ENCODE data around the gene SLC35B3.
"Not testable (repeated sequence)": the region's sequence is repeated elsewhere in the genome, so short reads cannot be mapped to it uniquely, and the experiment has no call there.

Gene SLC35B3

DNA sequence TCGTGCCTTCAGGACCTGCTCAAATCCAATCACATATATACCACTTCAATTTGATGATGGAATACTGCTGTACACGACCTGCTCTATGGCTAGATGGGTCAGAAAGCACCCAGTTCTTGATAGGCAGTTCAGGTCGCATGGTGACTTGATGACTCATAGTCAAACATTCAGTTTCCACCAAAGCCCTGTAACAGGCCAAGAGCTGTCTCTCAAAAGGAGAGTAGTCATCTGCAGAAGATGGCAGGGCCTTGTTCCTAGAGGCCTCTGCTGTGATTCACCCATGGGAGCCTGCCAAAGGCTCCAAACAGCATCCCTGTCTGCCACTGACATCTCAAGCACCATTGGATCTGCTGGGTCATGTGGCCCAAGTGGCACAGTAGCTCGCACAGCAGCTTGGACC lies 29.4 kb downstream of the SLC35B3 start:
- not testable (repeated sequence) for DNase-seq

DNA sequence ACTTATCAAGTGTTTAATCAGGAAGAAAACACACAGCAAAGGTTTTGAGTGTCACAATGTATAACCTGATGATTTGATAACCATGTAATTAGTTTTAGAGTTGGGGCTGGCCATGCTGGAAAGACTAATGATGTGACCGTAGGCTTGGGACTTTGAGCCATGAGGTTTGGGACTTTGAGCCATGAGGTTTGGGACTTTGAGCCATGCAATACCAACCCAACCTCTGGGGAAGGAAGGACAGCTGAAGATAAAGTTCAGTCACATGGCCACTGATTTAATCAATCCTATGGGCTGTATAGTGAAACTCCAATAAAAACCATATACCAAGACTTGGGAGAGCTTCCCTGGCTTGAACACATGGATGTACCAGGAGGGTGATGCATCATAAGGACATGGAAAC lies 32.8 kb downstream of the SLC35B3 start:
- DNase-seq, result no peak

GRCh38 chr6:8400663-8401062 lies 34.7 kb downstream of the SLC35B3 start:
- no peak for DNase-seq

DNA sequence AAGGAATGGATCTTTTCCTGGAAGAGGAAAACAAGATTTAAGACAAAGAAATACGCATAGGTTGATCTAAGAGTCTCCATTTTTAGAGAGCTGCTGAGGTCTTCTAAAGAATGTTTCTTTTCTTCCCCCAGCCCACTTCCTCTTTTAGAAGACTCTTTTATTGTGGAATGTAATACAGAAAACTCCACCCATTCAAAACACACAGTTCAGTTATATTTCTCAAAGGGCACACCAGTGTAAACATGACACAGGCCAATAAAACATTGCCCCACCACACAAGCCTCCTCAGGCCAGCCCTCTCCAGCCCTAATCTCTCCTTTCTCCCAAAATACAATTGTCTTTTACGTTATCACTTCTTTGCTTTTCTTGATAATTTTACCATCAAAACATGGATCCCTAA lies 42.8 kb downstream of the SLC35B3 start:
- no peak for DNase-seq

DNA sequence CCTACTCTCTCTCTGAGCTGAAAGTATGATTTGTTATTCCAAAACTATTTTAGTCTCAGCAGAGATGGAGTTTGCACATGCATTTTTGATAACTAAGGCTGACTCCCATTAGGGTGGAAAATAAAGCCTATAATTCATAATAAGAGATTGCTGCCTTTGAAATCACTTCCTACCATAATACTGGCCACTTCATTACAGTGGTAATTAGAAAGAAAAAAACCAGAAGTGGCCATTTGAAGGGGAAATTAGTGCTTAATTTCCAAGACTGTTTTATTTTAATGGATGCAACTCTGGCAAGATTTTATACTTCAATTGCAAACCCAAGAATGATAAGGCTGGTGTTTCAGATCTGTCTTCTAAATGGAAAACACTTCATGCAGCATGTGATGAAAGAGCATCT lies 43.4 kb downstream of the SLC35B3 start:
- no peak for DNase-seq

- DNase-seq, result no peak
Observed at GRCh38 chr6:8389036-8389818, 46.1 kb downstream of the SLC35B3 start.

DNA sequence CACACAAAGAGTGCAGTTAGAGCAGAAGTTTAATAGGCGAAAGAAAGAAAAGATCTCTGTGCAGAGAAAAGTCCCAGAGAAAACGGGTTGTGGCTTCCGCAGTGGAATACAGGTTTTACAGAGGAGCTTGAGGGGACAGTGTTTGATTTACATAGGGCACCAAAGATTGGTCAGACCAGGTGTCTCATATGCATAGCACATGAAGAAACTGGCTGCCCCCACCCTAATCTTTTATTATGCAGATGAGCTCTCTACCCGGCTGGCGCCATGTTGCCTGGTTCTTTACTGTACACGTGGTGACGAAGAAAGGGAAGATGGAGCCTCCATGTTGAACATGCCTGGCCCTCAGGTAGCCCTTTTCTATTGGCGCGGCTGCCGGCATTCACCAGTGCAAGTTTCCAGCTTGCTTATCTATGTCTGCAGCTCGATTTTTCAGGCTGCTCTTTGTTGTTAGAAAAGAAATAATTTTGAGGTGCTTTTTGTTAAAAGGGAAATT lies 47.4 kb downstream of the SLC35B3 start:
- DNase-seq, result no peak

DNA sequence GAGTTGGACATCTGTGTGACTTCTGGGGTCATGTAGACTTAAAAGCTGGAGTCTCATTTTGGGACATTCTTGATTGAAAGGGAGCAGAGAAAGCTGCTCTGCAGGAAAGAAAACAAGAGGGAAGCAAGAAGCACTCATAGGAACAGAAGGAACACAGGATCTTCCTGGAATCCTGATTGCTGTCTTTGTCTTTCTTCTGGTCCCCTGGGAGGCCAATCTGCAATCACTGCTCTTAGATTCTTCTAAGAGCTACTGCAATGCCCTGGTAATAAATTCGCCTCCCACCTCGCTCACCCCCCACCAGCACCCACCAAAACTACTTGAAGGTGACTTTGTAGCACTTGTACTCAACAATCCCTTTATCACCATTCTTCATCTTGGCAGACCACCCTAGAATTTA lies 51.8 kb downstream of the SLC35B3 start:
- DNase-seq, result no peak

DNA sequence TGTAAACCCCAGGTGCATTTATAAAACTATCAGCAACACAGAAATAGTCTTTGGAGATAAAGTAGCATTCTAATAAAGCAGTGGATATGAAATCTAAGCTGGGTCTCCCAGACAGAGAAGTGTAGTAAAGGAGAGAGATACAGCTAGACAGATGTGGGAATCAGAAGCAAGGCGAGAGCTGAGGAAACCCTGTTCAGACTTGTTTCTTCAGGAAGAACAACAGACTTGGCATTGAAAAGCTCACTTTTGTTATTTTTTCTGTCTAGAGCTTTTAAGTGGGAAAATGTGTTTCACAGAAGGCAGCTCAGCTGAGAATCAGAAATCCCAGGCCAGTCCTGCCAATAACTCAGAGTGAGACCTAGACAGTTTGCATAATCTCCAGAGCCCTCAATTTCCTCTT lies 52.9 kb downstream of the SLC35B3 start:
- DNase-seq, result no peak

GRCh38 chr6:8375916-8376315 lies 59.4 kb downstream of the SLC35B3 start:
- no peak for DNase-seq

Measured in right hindlimb (tissue), 1 donor.